Tongue (tissue), 3 donors: ENCODE measurements around the gene ZNF264. TPM values are rescaled to one million over a fixed set of nuclear protein-coding genes. Genes with fewer than 3 reads are reported as not detected.
"Not testable (repeated sequence)": the region's sequence is repeated elsewhere in the genome, so short reads cannot be mapped to it uniquely, and the experiment has no call there.

ENCODE experiments used
- DNase-seq: peaks from one replicate; pipeline ENCODE4 v3.0.0-alpha.2; 2015
- small RNA-seq: library from RNA; depleted of rRNA; stranded (forward); fragments of <200 nt; gene quantifications from one replicate; pipeline ENCODE3, GENCODE V24; 2014; ENCODE audit warnings: low replicate concordance
- total RNA-seq: library from RNA; depleted of rRNA; stranded (reverse); fragments of >200 nt; gene quantifications from one replicate; pipeline ENCODE4 v1.2.3, GENCODE V29; 2014

Gene ZNF264
- total RNA-seq, 1 donor from 2014 or later, result 52.6 TPM

DNA sequence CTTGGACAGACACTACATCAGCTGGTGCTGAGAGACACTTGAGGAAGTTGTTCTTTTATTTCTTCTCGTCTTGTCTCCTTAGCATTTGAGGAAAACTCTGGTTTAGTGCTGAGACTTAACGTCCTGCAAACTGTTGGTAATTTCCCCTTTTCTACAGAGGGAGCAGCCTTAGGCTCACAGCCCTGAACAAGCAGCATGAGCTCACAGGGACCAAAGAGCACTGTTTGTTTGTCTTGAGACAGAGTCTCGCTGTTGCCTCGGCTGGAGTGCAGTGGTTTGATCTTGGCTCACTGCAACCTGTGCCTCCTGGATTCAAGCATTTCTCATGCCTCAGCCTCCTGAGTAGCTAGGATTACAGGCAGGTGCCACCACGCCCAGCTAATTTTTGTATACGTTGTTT lies 54.7 kb downstream of the ZNF264 start:
- no peak for DNase-seq

DNA sequence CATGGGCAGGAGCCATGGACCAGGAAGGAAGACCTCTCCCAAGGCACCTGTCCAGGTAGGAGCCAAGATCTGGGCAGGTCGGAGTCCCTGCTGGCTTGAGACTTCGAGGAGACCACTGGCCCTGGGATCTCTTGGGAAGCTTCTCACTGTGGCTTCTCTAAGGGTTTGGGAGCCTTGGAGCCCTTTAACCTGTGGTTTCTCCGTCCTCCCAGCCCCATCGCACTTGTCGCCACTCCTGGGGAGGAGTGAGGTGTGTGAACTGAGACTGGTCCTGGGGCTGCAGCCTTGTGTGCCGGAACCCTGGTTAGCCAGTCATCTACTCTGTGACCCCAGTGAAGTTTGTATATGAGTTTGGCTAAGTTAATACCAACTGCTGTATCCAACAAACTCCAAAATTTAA lies 57.3 kb downstream of the ZNF264 start:
- DNase-seq, result no peak

DNA sequence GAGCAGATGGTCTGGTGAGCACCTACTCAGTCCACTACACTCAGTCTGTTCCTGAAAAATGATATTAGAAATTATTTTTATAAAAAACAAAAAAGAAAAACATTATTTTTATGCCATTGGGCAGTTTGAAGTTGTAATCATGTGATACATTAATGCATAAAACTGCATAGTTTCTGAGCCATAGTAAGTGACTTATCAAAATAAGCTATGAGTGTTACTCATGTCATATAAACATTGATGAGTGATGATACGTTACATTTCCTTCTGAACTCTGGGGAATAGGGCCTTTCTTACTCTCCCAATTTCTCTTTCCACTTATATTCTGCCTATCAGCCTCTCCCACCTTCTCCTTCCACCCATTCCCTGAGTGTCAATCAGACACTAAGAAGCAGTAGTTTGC lies 58.0 kb downstream of the ZNF264 start:
- DNase-seq, result no peak

DNA sequence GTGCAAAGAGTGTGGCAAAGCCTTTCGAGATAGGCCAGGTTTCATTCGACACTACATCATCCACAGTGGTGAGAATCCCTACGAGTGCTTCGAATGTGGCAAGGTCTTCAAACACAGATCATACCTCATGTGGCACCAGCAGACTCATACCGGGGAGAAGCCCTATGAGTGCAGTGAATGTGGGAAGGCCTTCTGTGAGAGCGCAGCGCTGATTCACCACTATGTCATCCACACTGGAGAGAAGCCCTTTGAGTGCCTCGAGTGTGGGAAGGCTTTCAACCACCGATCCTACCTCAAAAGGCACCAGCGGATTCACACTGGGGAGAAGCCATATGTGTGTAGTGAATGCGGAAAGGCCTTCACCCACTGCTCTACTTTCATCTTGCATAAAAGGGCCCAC lies 62.5 kb downstream of the ZNF264 start:
- not testable (repeated sequence) for DNase-seq

DNA sequence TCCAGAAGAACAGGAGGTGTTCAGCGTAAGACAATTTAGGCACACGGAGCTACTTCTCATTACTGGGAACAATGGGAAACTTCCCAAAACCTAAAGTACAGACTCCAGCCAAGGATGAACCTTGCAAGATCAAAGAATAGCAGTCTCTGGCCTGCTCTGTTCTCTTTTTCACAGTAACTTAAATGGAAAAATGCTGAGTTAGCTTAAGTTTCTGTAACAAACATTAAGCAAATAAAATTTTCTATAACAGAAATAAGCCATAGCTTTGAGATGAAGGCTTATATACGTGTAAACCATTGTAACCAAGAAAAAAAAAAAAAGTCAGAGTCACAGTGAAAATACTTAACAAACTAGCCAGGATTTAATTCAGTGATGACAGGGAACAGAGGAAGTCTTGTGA lies 70.7 kb downstream of the ZNF264 start:
- DNase-seq, result no peak

DNA sequence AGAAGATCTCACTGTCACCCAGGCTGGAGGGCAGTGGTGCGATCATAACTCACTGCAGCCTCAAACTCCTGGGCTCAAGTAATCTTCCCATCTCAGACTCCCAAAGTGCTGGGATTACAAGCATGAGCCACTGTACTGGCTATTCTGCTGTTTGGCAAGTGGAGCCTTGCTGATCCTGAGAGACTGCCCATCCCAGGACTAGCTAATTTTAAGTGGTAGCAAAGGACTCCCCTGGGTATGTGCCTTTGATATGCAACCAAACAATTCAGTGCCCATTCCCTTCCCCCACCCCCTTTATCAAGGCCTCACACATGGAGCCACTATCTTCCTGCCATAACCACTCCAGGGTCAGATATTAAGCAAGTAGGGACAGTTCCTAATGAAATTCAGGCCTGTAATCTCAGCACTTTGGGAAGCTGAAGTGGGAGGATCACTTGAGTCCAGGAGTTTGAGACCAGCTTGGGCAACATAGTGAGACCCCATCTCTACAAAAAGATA lies 72.0 kb downstream of the ZNF264 start:
- DNase-seq, result no peak

DNA sequence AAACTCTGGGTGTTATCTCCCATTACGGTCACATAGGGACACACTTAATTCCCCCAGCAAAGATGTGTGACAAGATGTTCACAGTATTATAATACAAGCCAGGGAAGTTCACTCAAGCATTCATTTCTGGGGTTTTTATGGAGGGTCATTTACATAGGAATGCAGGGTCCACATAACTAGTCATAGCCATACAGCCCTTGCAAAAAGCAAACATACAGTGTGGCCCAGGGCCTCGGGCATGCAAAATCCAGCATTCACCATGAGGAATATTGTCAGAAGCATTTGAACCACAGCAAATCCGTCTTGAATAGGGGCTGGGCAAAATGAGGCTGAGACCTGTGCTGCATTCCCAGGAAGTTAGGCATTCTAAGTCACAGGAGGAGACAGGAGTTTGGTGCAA lies 76.0 kb downstream of the ZNF264 start:
- no peak for DNase-seq

DNA sequence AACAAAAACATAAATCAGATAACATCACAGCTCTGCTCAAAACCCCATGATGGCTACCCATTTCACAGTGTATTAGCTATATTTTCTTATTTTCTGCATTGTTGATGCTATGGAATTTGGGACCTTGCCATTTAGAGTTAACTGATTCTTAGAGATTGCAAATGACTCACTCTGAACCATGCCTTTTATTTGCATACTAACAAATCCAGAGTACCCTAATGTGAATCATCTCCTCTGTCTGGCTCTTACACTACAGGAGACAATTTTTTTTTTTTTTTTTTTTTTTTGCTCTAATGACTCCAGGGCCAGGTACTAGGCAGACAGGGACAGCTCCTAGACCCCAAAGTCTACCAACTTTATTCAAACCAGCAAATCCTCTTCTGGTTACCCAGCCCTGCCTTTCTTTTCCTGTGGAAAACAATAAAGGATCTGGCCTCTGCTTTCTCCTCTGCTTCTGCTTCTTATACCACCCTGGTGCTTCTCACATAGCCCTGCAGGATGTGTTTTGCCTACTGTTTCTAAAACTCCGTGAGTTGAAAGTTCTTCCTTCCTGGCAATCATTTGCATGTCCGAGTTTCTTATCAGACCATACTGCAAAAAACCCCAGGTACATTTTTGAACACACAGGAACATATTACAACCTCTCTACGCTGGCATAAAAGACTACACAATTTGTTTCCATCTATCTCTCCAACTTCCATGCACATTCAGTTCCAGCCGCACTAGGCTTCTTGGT lies 78.4 kb downstream of the ZNF264 start:
- DNase-seq, result no peak

DNA sequence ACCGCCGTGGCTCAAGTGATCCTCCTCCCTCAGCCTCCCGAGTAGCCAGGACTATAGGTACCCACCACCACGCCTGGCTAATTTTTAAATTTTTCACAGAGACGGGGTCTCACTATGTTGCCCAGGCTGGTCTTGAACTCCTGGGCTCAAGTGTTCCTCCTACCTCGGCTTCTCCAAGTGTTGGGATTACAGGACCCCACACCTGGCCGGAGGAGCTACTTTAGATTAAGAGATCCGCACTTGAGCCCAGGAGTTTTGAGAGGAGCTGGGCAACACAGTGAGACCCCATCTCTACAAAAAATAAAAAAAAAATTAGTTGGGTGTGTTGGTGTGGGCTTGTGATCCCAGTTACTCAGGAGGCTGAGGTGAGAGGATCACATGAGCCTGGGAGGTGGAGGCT lies 80.0 kb downstream of the ZNF264 start:
- no peak for DNase-seq

Small RNA genes within 50 kb of the gene (small RNA-seq; reads per million reads assigned to genes)
- not detected for gene AC025588.3

Other genes with a start within 250 kb of the ZNF264 start
- not detected for gene USP29, start 71.5 kb upstream of the ZNF264 start, total RNA-seq
- not detected for gene ZIM3, start 46.3 kb upstream of the ZNF264 start, total RNA-seq
- gene DUXA, start 24.0 kb upstream of the ZNF264 start, total RNA-seq, result not detected
- not detected for gene AURKC, start 39.5 kb downstream of the ZNF264 start, total RNA-seq
- gene ZNF805, start 49.1 kb downstream of the ZNF264 start, total RNA-seq, result 34.1 TPM
- 110 TPM for gene ZNF460, start 89.0 kb downstream of the ZNF264 start, total RNA-seq
- gene ZNF543, start 129.0 kb downstream of the ZNF264 start, total RNA-seq, result 19.2 TPM
- 13.5 TPM for gene ZNF304, start 159.8 kb downstream of the ZNF264 start, total RNA-seq
- 15.8 TPM for gene TRAPPC2B, start 172.1 kb downstream of the ZNF264 start, total RNA-seq
- 4.9 TPM for gene ZNF547, start 172.1 kb downstream of the ZNF264 start, total RNA-seq
- 43.4 TPM for gene ZNF548, start 198.4 kb downstream of the ZNF264 start, total RNA-seq
- gene ZNF17, start 219.7 kb downstream of the ZNF264 start, total RNA-seq, result 22.5 TPM
- gene ZNF749, start 243.8 kb downstream of the ZNF264 start, total RNA-seq, result 15.8 TPM